SIG-M5 treated with dmso at 0.1 percent for 504 hours (cell line): ENCODE results near the gene FCSK.
"Not testable (repeated sequence)": the region's sequence is repeated elsewhere in the genome, so short reads cannot be mapped to it uniquely, and the experiment has no call there.

Experiments used
- DNase-seq: peaks from one replicate; lab custom pipeline; 2025; ENCODE audit not compliant: unreplicated experiment; lab: John Stamatoyannopoulos, UW

Gene FCSK

DNA sequence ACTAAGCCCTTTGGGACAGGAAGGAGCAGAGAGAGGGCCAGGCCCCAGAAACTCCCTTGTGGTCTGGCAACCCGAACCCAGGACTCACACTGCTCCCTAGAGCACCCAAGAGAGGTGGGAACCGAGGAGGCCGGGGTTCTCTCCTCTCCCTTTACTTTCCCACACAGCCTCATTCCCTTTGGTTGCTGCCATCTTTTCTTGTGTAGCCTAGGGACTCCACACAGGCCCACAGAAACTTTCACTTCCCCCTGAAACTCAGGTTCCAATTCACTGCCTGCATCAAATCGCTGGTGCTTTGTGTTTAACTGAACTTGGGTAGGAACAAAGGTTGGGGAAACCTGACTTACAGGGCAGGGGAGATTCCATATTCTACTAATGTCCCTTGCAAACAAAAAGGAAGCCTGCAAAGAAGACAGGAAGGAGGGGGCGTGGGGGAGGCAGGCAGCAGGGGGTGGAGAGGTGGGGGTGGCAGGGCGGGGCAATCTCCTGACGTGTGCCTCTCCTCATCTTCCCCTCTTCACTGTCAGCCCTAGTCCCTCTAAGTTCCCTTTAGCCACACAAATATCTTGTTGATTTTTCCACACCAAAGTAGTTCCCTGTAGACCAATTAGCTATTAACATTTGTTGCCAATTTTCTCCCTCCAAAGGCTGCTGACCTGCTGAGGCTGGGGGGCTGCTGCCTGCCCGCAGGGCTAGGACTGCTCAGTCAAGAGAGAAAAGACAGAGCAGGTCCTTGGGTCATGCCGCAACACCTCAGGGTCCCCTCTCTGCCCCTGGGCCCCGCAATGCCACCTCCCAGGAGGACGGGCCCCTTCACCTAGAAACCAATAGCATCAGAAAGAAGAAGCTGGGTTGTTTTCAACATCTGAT is 23.5 kb upstream of the FCSK start:
- peak; percentile 82 for DNase-seq

DNA sequence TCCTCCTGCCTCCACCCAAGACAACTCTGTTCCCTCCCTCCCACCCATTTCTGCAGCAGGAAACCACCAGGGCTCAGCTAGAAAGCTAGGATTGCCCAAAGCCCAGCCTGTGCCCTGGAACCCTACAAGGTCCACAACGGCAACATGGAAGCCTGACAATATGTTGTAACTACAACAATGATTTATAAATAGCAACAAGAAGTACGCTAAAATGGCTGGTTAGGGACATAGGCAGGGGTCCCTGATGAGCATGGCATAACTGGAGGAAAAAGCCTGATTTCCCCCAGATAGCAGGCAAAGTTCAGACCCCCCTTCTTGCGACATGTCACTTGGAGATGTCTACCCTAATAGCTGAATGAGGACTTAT is 22.1 kb upstream of the FCSK start:
- DNase-seq: peak; percentile 90

DNA sequence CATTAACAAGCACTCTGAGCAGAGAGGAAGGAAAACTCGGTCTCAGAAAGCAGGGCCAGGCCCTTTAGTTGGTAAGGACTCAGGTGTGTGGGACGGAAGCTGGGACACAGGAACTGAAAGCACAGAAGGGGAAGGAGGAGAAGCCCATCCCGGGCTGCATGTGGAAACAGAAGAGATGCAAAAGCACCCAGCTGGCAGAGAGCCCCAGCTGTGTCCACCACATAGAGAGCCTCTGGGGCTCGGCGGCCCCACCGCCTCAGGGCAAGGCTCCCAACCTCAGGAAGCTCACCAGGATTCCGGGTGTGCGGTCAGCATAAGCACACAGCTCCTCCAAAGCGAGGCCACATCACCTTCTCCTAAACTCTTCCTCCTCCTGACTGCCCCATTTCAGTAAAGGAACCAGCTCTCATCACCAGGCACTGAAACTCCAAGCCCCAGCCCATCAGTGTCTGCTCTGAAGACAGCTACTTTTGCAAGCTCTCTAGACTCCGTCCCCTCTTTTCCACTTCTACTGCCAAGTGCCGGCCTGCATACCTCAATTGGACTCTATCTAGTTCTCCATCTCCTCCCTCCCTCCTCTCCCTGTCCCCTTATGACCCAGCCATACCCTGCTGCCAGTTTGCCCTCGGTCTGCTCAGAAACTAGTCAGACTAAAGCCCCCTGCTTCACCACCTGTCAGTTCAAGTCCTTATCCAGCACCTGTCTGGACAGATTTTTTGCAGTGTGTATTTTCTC is 21.5 kb upstream of the FCSK start:
- peak; percentile 90 for DNase-seq

DNA sequence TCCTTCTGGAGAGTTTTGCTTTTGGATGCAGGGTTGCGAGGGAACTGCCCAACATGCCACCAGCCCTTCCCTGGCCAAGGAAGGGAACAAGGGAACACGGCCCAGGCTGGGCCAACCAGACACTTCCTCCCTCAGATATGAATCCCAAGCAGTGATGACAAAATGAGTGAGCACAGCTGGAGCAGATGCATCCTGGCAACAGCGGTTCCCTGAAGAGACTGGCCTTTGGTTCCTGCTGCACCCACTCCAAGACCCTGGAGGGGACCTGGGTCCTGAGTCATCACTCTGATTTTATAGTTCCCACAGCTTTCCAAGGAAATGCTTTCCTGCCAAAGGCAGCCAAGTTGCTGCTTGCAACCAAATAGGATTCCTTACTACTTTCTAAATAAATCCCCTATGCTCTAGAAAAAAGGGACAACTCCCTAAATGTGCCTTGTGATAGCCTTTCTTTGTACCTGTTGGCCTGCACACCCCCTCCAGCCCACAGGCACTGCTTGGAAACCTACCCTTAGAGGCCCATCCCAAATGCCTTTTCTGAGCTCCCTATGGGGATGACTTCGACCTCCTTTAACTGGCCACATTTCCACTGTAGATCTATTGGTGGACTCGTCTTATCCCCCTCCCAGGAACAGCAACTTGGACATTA is 20.8 kb upstream of the FCSK start:
- no peak for DNase-seq

DNA sequence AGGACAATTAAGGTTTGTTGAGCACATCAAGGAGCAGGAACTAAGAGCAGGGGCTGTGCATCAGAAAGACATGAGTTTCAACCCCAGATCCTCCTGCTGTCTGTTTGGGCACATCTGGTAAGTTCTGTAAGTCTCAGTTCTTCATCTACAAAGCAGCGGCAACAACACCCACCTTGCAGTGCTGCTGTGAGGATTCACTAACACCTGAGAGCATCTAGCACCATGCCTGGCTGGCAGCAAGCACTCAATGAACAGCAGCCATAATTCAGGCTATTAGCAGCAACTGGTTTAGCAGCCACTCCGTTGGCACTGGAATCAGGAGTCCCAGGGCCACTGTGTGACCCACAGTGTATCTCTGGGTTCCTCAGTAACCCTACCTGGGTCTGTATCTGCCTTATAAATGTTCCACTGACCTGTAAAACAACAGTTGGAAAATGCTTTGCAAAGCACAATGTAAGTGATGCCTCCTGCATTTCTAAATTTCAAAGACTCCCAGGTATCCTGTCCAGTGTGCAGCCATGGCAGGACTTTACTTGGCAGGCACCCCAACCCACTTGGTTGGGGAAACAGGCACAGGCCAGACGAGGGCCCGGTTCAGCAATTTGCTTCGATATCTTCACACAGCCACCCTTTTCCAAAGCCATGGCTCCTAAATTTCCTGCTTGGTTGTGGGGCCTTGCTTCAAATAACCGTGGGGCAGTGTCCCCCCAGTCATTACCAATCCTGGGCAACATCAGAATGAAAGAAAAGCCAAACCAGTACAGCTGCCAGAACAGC is 19.7 kb upstream of the FCSK start:
- DNase-seq: no peak

DNA sequence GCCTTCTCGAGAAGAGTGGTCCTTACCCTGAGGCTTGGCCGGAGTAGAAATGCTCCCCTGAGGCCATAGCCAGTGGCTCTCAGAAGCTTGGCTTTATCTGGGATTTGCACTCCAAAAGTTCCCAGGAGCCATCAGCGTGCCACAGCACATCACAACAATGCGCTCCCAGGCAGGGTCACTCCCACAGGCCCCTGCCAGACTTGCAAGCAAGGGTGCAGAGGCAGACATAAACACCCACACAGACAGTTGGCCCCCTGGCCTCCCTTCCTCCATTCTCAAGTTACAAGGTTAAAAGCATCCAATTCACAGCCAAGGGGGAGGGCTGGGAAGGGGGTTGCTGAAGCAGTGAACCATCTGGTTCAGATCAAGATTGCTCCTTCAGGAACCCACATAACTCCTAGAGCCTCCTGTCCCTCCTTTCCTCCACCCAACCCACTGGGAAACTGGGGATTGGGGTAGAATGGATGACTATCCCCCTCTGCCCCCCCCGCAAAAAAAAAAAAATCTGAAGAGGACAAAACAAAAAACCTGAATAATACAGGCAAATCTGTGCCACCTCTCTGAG is 17.3 kb upstream of the FCSK start:
- no peak for DNase-seq

DNA sequence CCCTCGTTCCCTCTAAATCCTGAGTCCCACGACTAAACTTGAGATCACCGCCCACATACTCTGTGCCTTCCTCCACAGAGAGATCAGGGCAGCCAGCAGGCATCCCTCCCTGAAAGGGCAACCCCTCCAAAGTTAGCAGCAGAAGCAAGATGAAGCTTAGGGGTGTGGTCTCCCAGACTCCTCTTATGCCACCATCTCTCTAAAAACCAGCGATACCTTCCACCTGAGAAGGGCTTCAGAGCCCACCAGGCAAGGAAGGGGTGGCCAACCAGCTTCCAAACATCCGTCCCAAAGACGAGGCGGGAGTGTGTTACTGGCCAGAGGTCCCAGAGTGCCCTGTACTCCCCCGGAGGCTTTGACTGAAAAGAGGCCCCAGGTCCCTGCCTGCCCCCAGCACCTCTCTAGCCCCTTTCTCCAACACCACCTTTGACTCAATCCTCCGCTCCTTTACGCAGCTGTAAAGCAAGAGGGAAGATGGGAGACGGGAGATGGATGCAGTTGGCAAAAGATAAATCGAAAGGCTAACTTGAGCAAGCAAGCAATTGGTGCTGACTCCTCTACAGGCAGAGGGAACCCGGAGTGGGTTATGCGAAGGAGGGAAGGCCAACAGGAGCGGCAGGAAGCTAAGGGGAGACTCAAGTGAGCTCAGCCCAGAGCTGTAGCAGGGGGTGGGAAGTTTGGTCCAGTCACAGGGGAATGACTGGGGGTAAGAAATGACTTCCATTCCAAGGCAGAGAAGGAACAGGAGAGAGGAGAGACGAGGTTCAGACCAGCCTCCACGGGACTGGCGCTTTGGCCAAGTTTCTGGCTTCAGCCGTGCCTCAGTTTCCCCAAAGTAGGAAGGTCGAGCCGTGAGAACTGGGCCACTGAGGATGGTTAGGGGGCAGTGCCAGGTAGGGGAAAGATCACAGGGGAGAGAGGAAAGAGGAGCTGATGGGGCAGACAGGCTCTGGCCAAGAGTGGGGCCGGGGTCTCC is 16.5 kb upstream of the FCSK start:
- DNase-seq: no peak

DNA sequence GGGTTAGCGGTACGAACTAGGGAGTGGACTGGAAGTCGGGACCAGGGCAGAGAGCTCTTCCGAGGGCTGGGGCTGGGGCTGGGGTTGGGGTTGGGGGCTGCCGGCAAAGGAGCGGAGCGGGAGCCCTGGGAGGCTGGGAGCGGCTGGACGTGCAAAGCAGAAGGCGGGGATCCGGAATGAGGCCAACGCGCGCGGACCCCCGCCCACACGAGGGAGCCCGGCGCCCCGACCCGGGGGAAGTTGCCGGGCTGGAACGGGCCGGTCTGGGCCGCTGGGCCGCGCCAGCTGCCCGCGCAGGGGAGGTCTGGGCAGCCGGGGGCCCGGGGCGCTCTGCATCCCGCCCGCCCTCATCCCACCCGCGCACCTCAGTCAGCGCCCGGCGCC is 15.8 kb upstream of the FCSK start:
- DNase-seq: no peak

DNA sequence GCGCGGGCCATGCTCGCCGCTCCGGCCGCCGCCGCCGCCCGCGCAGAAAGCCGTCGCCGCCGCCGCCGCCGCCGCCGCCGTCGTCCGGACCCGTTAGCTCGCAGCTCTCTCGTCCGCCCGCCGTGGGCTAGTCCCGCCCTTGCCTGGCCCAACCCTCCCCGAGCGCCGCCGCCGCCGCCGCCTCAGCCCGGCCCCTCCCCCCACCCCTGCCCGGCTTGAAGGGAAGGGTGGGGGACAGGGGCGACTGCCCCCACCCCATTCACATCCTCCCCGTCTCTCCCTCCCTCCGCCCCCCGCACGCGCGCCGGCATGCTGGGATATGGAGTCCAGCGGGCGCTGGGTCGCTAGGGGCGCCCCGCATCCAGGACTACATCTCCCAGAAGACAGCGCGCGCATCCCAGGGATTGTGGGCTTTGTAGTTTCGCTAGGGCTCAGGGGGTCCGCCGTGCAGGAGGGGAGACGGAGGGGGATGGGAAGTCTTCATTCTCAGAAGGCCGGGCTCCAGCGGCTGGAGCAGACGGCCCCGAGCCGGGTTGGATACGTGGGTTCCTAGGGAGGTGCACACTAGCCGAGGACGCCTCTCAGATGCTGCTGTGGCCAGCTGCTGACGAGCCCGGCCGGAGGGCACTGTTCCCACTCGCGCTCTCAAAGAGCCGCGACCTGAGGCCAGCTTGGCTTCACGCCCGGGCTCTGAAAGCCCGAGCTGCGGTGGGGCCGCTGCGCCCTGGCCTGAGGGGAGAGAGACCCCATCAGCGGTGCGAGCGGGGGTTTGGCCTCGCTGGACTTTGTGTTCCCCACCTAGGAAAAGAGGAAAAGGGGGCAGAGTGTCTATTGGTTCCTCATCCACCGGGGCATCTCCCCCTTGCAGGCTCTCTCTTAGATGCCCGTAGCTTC is 15.2 kb upstream of the FCSK start, which contains the start of gene ST3GAL2:
Gene ST3GAL2 (minus strand): TSS at position 132 of the 894 bp plus-strand sequence. CDS start 40,570 bp downstream, outside the sequence.
- peak; percentile 86 for DNase-seq

DNA sequence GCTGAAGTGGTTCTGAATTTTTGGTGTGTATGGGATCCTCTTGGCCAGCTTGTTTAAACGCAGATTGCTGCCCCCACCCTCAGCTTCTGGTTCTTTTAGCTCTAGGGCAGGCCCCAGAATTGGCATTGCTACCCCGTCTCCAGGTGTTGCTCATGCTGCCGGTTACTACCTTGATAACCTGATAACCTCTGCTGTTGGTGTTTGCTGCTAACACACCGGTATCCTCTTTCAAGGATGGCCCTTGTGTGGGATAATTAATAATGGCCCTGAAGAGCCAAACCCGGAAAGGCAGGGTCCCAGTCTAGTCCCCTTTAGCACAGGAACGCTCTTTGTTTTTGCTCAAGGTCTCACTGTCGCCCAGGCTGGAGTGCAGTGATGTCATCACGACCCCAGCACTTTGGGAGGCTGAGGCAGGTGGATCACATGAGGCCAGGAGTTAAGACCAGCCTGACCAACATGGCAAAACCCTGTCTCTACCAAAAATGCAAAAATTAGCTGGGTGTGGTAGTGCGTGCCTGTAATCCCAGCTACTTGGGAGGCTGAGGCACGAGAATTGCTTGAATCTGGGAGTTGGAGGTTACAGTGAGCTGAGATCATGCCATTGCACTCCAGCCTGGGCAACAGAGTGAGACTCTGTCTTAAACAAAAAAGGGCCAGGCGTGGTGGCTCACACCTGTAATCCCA is 14.2 kb upstream of the FCSK start:
- no peak for DNase-seq

DNA sequence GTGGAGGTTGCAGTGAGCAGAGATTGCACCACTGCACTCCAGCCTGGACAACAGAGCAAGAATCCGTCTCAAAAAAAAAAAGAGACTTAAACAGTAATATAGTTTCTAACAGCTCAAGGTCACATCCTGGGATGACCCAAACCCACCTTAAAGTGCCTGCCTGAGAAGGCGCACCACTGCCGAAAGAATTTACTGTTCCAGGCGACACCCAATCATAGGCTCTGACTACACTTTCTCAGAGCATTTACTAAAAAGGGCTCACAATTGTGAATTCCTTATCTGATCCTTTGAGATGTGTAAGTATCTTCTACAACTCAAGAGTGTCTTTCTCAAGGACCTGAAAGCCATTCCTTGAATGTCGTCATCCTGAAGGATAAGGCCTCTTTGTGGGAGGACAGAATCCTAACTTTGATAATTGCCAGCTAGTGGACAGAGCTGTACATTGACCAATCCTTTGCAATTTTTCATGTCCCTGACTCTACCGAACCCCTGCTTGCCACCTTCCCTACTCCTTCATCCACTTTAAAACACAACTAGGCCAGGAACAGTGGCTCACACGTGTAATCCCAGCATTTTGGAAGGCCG is 12.9 kb upstream of the FCSK start:
- DNase-seq: no peak

DNA sequence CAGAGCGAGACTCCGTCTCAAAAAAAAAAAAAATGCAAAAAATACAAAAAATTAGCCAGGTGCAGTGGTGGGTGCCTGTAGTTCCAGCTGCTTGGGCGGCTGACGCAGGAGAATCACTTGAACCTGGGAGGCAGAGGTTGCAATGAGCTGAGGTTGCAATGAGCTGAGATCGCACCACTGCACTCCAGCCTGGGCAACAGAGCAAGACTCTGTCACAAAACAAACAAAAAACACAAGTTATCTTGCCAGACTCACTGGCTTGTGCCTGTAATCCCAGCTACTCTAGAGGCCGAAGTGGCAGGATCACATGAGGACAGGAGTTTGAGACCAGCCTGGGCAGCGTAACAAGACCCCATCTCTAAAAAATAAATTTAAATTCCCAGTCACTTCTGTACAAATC is 12.1 kb upstream of the FCSK start:
- DNase-seq: no peak

DNA sequence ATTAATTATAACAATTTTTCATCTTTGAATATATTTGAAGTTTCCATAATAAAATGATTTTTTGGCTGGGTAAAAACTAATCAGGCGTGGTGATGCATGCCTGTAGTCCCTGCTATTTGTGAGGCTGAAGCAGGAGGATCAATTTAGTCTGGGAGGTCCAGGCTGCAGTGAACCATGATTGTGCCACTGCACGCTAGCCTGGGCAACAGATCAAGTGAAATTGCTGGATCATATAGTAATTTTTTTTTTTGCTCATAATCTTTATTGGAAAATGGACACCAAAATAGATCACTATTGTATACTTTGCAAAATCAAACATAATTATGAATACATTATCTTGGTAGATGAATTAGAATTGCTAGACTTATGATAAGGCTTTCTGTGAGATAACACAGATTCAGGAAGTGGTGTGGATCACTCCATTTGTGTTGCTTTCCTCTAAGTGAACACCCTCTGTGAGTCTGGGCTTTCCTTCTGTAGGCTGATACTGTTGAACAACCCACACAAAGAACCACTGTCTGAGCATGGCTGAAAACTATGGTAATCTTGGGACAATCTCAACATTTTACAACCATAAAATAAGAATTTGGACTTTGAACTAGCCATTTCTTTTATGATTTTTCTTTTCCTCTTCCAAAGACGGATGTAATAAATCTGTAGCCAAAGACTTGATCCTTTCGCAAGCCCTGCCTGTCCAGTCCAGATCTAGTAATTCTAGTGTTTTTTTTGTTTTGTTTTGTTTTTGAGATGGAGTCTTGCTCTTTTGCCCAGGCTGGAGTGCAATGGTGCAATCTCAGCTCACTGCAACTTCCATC is 9.9 kb upstream of the FCSK start:
- DNase-seq: no peak

DNA sequence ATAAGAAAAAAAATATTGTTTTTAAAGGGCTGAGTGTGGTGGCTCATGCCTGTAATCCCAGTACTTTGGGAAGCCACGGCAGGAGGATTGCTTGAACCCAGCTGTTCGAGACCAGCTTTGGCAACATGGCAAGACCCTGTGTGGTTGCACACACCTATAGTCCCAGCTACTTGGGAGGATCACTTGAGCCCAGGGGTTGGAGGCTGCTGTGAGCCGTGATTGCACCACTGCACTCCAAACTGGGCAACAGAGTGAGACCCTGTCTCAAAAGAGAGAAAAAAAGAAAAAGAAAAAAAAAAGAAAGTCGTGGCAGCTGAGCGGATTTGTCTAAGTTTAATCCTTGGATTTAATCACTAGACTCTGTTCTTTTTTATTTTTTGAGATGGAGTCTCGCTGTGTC is 6.3 kb upstream of the FCSK start:
- no peak for DNase-seq

DNA sequence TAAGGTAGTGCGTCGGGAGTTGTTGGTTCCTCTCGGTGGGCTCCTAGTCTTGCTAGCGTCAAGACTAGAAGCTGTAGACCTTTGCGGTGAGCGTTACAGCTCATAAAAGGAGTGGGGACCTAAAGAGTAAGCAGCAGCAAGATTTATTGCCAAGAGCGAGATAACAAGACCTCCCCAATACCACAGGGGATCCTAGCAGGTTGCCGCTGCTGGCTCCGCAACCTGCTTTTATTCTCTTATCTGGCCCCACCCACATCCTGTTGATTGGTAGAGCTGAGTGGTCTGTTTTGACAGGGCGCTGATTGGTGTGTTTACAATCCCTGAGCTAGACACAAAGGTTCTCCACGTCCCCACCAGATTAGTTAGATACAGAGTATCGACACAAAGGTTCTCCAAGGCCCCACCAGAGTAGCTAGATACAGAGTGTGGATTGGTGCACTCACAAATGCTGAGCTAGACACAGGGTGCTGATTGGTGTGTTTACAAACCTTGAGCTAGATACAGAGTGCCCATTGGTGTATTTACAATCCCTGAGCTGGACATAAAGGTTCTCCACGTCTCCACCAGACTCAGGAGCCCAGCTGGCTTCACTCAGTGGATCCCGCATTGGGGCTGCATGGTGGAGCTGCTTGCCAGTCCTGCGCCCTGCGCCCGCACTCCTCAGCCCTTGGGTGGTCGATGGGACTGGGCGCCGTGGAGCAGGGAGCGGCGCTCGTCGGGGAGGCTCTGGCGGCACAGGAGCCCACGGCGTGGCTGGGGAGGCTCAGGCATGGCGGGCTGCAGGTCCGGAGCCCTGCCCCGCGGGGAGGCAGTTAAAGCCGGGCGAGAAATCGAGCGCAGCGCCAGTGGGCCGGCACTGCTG is 4.0 kb upstream of the FCSK start:
- DNase-seq: not testable (repeated sequence)

DNA sequence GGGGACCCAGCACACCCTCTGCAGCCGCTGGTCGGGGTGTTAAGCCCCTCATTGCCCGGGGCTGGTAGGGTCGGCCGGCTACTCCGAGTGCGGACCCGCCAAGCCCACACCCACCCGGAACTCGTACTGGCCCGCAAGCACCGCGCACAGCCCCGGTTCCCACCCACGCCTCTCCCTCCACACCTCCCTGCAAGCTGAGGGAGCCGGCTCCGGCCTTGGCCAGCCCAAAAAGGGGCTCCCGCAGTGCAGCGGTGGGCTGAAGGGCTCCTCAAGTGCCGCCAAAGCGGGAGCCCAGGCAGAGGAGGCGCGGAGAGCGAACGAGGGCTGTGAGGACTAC is 3.4 kb upstream of the FCSK start:
- DNase-seq: not testable (repeated sequence)
